ENCODE data around the gene BTG2. TPM values are rescaled to one million over a fixed set of nuclear protein-coding genes. Genes with fewer than 3 reads are reported as not detected.
"Not testable (repeated sequence)": the region's sequence is repeated elsewhere in the genome, so short reads cannot be mapped to it uniquely, and the experiment has no call there.

The BTG2 gene
- total and polyA plus RNA-seq, 2 experiments from 2014 or later = 5.0 to 7.5 TPM

GRCh38 chr1:203295796-203296195 is 9.5 kb upstream of the BTG2 start:
- DNase-seq = no peak
- no peaks in the 10 kb centered on the region for H3F3A ChIP-seq (ENCODE audit: insufficient read depth)

GRCh38 chr1:203296460-203297073 is 8.8 kb upstream of the BTG2 start:
- Histone ChIP-seq H3K4me1 (ENCODE audit: insufficient read depth) (no peaks in the 10 kb centered on the region), H3K9me3 (ENCODE audit: low read depth) (no peaks in the 10 kb centered on the region), H3K27me3 (replicated peaks; ENCODE audit: insufficient read depth) (peaks cover 8% of the 10 kb centered on the region; the same call in 1 of the 2 replicates), H3K4me2 (ENCODE audit: unreplicated experiment) (no peak overlapping the region), H3K27ac (no peak overlapping the region), H3K36me3 (ENCODE audit: low read depth) (no peaks in the 10 kb centered on the region), H2AFZ (no peak overlapping the region), H3K79me2 (ENCODE audit: insufficient read depth) (no peaks in the 10 kb centered on the region), H3K9ac (no peak overlapping the region), H3K4me3 (no peak overlapping the region), H3K9me2 (ENCODE audit: insufficient read depth) (no peaks in the 10 kb centered on the region), H4K20me1 (ENCODE audit: insufficient read depth) (no peaks in the 10 kb centered on the region), H3F3A (ENCODE audit: insufficient read depth) (no peaks in the 10 kb centered on the region)
- DNase-seq = no peak
- TF ChIP-seq EZH2 (IDR thresholded peaks at IDR 0.05; ENCODE audit: insufficient read depth, poor library complexity, severe bottlenecking) (no peak), EZH2phosphoT487 (IDR thresholded peaks at IDR 0.05; ENCODE audit: insufficient read depth, low read depth) (no peak)
- in situ Hi-C loops (cut with MboI) = no loop called here
- 67 to 78% methylated on average over 7 of the region's 7 CpGs for WGBS, 2 experiments (ENCODE audit: low coverage in 1 of 2, low lambda C conversion rate in 2 of 2, missing lambda C conversion rate in 2 of 2)

More at GRCh38 chr1:203295796-203296195, 9.5 kb upstream of the BTG2 start:
- no peaks in the 10 kb centered on the region for H3K9me3 ChIP-seq (ENCODE audit: low read depth)
- no peak overlapping the region for H2AFZ ChIP-seq
- no peak overlapping the region for H3K4me2 ChIP-seq (ENCODE audit: unreplicated experiment)
- H3K27me3 ChIP-seq (replicated peaks; ENCODE audit: insufficient read depth) = peaks cover 8% of the 10 kb centered on the region; the same call in 1 of the 2 replicates
- H3K4me3 ChIP-seq = no peak overlapping the region
- H3K36me3 ChIP-seq (ENCODE audit: low read depth) = no peaks in the 10 kb centered on the region
- H3K27ac ChIP-seq = no peak overlapping the region
- H3K4me1 ChIP-seq (ENCODE audit: insufficient read depth) = no peaks in the 10 kb centered on the region
- in situ Hi-C loops (cut with MboI) = no loop called here
- no peaks in the 10 kb centered on the region for H3K79me2 ChIP-seq (ENCODE audit: insufficient read depth)
- no peaks in the 10 kb centered on the region for H4K20me1 ChIP-seq (ENCODE audit: insufficient read depth)
- H3K9ac ChIP-seq = no peak overlapping the region
- TF ChIP-seq EZH2phosphoT487 (IDR thresholded peaks at IDR 0.05; ENCODE audit: insufficient read depth, low read depth) (no peak), EZH2 (IDR thresholded peaks at IDR 0.05; ENCODE audit: insufficient read depth, poor library complexity, severe bottlenecking) (no peak)
- 96 to 100% methylated on average over 1 of the region's 1 CpG for WGBS, 2 experiments (ENCODE audit: low coverage in 1 of 2, low lambda C conversion rate in 2 of 2, missing lambda C conversion rate in 2 of 2)
- H3K9me2 ChIP-seq (ENCODE audit: insufficient read depth) = no peaks in the 10 kb centered on the region

GRCh38 chr1:203299169-203299568 is 6.2 kb upstream of the BTG2 start:
- TF ChIP-seq EZH2 (IDR thresholded peaks at IDR 0.05; ENCODE audit: insufficient read depth, poor library complexity, severe bottlenecking) (no peak), EZH2phosphoT487 (IDR thresholded peaks at IDR 0.05; ENCODE audit: insufficient read depth, low read depth) (no peak)
- no peaks in the 10 kb centered on the region for H3K4me1 ChIP-seq (ENCODE audit: insufficient read depth)
- H3K27ac ChIP-seq = no peak overlapping the region
- WGBS, 2 experiments (ENCODE audit: low coverage in 1 of 2, low lambda C conversion rate in 2 of 2, missing lambda C conversion rate in 2 of 2) = 67 to 70% methylated on average over 3 to 4 of the region's 4 CpGs
- no peak overlapping the region for H2AFZ ChIP-seq
- no peaks in the 10 kb centered on the region; the same call in 1 of the 2 replicates for H3F3A ChIP-seq (ENCODE audit: insufficient read depth)
- in situ Hi-C loops (cut with MboI) = no loop called here
- peaks cover 8% of the 10 kb centered on the region; the same call in 1 of the 2 replicates for H3K27me3 ChIP-seq (replicated peaks; ENCODE audit: insufficient read depth)
- no peak for DNase-seq
- no peaks in the 10 kb centered on the region for H3K36me3 ChIP-seq (ENCODE audit: low read depth)
- H3K4me2 ChIP-seq (ENCODE audit: unreplicated experiment) = no peak overlapping the region
- H3K9me2 ChIP-seq (ENCODE audit: insufficient read depth) = no peaks in the 10 kb centered on the region
- no peaks in the 10 kb centered on the region for H4K20me1 ChIP-seq (ENCODE audit: insufficient read depth)
- H3K79me2 ChIP-seq (ENCODE audit: insufficient read depth) = no peaks in the 10 kb centered on the region
- H3K9me3 ChIP-seq (ENCODE audit: low read depth) = no peaks in the 10 kb centered on the region
- no peak overlapping the region for H3K4me3 ChIP-seq
- no peak overlapping the region for H3K9ac ChIP-seq

- H3K79me2 ChIP-seq (ENCODE audit: insufficient read depth); H3K27me3 ChIP-seq (replicated peaks; ENCODE audit: insufficient read depth); H3K9me3 ChIP-seq (ENCODE audit: low read depth); H4K20me1 ChIP-seq (ENCODE audit: insufficient read depth); H3K4me2 ChIP-seq (ENCODE audit: unreplicated experiment); H3F3A ChIP-seq (ENCODE audit: insufficient read depth); H3K9ac ChIP-seq; in situ Hi-C loops (cut with MboI); H3K36me3 ChIP-seq (ENCODE audit: low read depth); H2AFZ ChIP-seq; H3K9me2 ChIP-seq (ENCODE audit: insufficient read depth); H3K4me1 ChIP-seq (ENCODE audit: insufficient read depth); H3K4me3 ChIP-seq; DNase-seq; H3K27ac ChIP-seq: not testable (repeated sequence)
- WGBS, 2 experiments (ENCODE audit: low coverage in 1 of 2, low lambda C conversion rate in 2 of 2, missing lambda C conversion rate in 2 of 2) = 78 to 81% methylated on average over 7 to 8 of the region's 8 CpGs
Observed at GRCh38 chr1:203299719-203300429, 5.4 kb upstream of the BTG2 start.
